ENCODE results near the gene HEYL.

The HEYL gene

GRCh38 chr1:39683591-39684312 is 44.3 kb upstream of the HEYL start:
- H3K9me3 Mint-ChIP-seq = peaks cover 12% of the 10 kb centered on the region
- H3K36me3 Mint-ChIP-seq (ENCODE audit: low read depth) = no peaks in the 10 kb centered on the region
- peaks cover 100% of the 10 kb centered on the region for H3K27me3 Mint-ChIP-seq (ENCODE audit: low read depth, poor library complexity)
- TF ChIP-seq, protein P1, sequence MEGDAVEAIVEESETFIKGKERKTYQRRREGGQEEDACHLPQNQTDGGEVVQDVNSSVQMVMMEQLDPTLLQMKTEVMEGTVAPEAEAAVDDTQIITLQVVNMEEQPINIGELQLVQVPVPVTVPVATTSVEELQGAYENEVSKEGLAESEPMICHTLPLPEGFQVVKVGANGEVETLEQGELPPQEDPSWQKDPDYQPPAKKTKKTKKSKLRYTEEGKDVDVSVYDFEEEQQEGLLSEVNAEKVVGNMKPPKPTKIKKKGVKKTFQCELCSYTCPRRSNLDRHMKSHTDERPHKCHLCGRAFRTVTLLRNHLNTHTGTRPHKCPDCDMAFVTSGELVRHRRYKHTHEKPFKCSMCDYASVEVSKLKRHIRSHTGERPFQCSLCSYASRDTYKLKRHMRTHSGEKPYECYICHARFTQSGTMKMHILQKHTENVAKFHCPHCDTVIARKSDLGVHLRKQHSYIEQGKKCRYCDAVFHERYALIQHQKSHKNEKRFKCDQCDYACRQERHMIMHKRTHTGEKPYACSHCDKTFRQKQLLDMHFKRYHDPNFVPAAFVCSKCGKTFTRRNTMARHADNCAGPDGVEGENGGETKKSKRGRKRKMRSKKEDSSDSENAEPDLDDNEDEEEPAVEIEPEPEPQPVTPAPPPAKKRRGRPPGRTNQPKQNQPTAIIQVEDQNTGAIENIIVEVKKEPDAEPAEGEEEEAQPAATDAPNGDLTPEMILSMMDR (IDR thresholded peaks at IDR 0.05) = no peak
- H3K27ac Mint-ChIP-seq = no peak overlapping the region
- DNase-seq = peak; percentile 28
- H3K4me3 Mint-ChIP-seq = no peak overlapping the region
- no peaks in the 10 kb centered on the region for H3K4me1 Mint-ChIP-seq

DNA sequence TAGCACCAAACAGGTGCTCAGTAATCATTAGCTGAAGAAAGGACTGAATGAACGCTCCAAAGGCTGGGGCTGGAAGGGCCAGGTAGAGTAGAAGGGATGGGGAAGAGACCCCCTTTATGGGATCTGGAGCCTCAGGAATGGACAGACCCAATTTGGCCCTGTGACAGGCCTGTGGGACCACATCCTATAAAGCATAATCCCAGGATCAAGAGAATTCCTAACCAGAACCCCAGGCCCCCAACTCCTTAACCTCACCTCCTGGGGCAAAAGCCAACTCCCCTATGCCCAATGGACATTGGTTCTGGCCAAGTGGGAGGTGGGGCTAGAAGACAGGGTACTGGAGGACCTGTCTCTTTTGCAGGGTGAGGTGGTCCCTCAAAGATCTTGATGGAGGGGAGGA is 42.6 kb upstream of the HEYL start:
- no peak for DNase-seq
- TF ChIP-seq, protein P1 (IDR thresholded peaks at IDR 0.05) = no peak
- Mint-ChIP-seq H3K9me3 (peaks cover 12% of the 10 kb centered on the region), H3K27ac (peak overlapping the region; percentile 67), H3K4me1 (peaks cover 7% of the 10 kb centered on the region), H3K36me3 (ENCODE audit: low read depth) (no peaks in the 10 kb centered on the region), H3K27me3 (ENCODE audit: low read depth, poor library complexity) (peaks cover 99% of the 10 kb centered on the region), H3K4me3 (no peak overlapping the region)

DNA sequence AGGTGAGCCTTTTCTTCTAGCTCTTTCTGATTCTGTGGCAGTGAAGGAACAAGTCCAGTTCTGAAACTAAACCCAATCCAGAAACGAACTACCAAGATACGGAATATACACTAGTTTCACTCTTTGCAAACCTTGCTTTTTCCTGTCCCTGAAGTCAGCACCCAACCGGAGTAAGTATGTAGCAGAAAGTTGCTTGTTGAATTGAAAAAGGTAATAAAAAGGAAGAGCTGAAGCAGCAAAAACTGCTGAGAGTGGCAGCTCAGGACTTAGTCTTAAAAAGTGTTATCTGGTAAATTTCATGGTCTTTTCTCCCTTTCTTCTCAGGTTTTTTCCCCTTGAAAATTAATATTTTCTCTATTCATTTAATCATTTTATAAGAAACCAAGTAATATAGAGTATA is 41.9 kb upstream of the HEYL start:
- H3K27ac Mint-ChIP-seq = no peak overlapping the region
- H3K9me3 Mint-ChIP-seq = peaks cover 12% of the 10 kb centered on the region
- H3K27me3 Mint-ChIP-seq (ENCODE audit: low read depth, poor library complexity) = peaks cover 99% of the 10 kb centered on the region
- TF ChIP-seq, protein P1 (IDR thresholded peaks at IDR 0.05) = no peak
- DNase-seq = no peak
- H3K36me3 Mint-ChIP-seq (ENCODE audit: low read depth) = no peaks in the 10 kb centered on the region
- H3K4me3 Mint-ChIP-seq = no peak overlapping the region
- H3K4me1 Mint-ChIP-seq = peaks cover 14% of the 10 kb centered on the region

- Mint-ChIP-seq H3K4me3 (no peak overlapping the region), H3K4me1 (peaks cover 15% of the 10 kb centered on the region), H3K27ac (no peak overlapping the region), H3K27me3 (ENCODE audit: low read depth, poor library complexity) (peaks cover 97% of the 10 kb centered on the region), H3K9me3 (peaks cover 12% of the 10 kb centered on the region), H3K36me3 (ENCODE audit: low read depth) (no peaks in the 10 kb centered on the region)
- TF ChIP-seq, protein P1 (IDR thresholded peaks at IDR 0.05) = no peak
- DNase-seq = no peak
Measured at GRCh38 chr1:39680751-39681150, 41.3 kb upstream of the HEYL start.

DNA sequence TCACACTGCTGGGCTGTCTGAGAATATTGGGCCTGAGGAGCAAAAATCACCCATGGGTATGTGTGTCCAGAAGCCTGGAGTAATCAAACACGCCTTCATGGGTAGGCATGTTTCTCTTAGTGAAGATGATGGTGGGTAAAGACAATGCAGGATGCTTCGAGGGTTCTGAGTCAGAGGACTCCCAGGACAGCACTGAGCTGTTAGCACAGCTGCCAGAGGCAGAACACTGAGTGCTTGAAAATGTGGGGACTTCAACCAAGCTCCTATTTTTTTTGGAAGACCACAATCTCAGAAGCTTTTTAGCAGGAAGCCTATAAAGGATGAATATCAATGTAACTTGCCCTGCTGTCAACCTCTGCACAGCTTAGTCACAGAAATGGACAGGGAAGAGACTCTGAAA is 40.4 kb upstream of the HEYL start:
- TF ChIP-seq, protein P1 (IDR thresholded peaks at IDR 0.05) = no peak
- Mint-ChIP-seq H3K27me3 (ENCODE audit: low read depth, poor library complexity) (peaks cover 97% of the 10 kb centered on the region), H3K27ac (no peak overlapping the region), H3K9me3 (peaks cover 9% of the 10 kb centered on the region), H3K36me3 (ENCODE audit: low read depth) (no peaks in the 10 kb centered on the region), H3K4me3 (no peak overlapping the region), H3K4me1 (peaks cover 15% of the 10 kb centered on the region)
- no peak for DNase-seq

GRCh38 chr1:39678889-39679288 is 39.4 kb upstream of the HEYL start:
- DNase-seq = no peak
- Mint-ChIP-seq H3K4me1 (peaks cover 15% of the 10 kb centered on the region), H3K27ac (no peak overlapping the region), H3K36me3 (ENCODE audit: low read depth) (no peaks in the 10 kb centered on the region), H3K9me3 (peaks cover 4% of the 10 kb centered on the region), H3K4me3 (no peak overlapping the region), H3K27me3 (ENCODE audit: low read depth, poor library complexity) (peaks cover 97% of the 10 kb centered on the region)
- TF ChIP-seq, protein P1 (IDR thresholded peaks at IDR 0.05) = no peak

Measured in nephron progenitor cell (in vitro differentiated cells).